B cell (primary cell): ENCODE data around the gene SSX2IP. TPM values are rescaled to one million over a fixed set of nuclear protein-coding genes. Genes with fewer than 3 reads are reported as not detected.

Source experiments
- ATAC-seq: fragments of 200-7000 bp; cut with Tn5 transposase; one replicate; pipeline ENCODE4 v1.10.0; 2021; ENCODE audit warnings: low read depth, mild to moderate bottlenecking, moderate number of reproducible peaks, moderate library complexity
- CTCF ChIA-PET: fragments of 350-600 bp; sonication (Branson Sonifier 250); formaldehyde crosslinking; loops from one replicate; lab custom pipeline; 2021; ENCODE audit warnings: antibody characterized with exemption, inconsistent platforms; lab: Charles Lee
- POLR2A ChIA-PET: fragments of 350-600 bp; sonication (Branson Sonifier 250); formaldehyde crosslinking; loops from one replicate; lab custom pipeline; 2021; ENCODE audit warnings: antibody characterized with exemption; lab: Charles Lee
- DNase-seq: peaks from one replicate; pipeline ENCODE4 v3.0.0; 2013
- H2AFZ ChIP-seq: 2 replicates; pipeline ENCODE4 v1.6.1; 2012; ENCODE audit warnings: mild to moderate bottlenecking, low read depth, low read length; ENCODE audit not compliant: insufficient read depth, poor library complexity, severe bottlenecking
- H3K27ac ChIP-seq, 2 donors: 1 replicate in 1 of 2; 2 replicates in 1 of 2; pipeline ENCODE4 v1.5.1; 2012 to 2013; ENCODE audit warnings: low read length in 2 of 2, mild to moderate bottlenecking in 2 of 2, moderate library complexity in 1 of 2
- H3K27me3 ChIP-seq, 4 experiments: fragments of 200-600 bp in 1 of 4; sonication (generic) in 1 of 4; replicated peaks in 1 of 4; 1 replicate in 2 of 4; 2 replicates in 2 of 4; pipeline versions ENCODE4 v1.6.1 to v1.7.0; 2013 to 2016; ENCODE audit warnings: low read length in 3 of 4, mild to moderate bottlenecking in 2 of 4, mixed read lengths in 1 of 4, moderate library complexity in 1 of 4; ENCODE audit not compliant: insufficient read depth in 4 of 4, control insufficient read depth in 3 of 4; ENCODE audit errors: control extremely low read depth in 1 of 4
- H3K36me3 ChIP-seq, 2 experiments: replicated peaks in 1 of 2; 1 replicate in 1 of 2; 2 replicates in 1 of 2; pipeline versions ENCODE4 v1.6.1 to v1.7.1; 2013; ENCODE audit warnings: low read length in 1 of 2; ENCODE audit not compliant: insufficient read depth in 2 of 2, control insufficient read depth in 1 of 2; ENCODE audit errors: control extremely low read depth in 1 of 2, extremely low read depth in 1 of 2
- H3K4me1 ChIP-seq, 2 donors: fragments of 200-600 bp in 1 of 2; sonication (generic) in 1 of 2; 1 replicate in 1 of 2; 2 replicates in 1 of 2; pipeline versions ENCODE4 v1.5.1 to v1.6.1; 2013 to 2017; ENCODE audit warnings: low read length in 2 of 2; ENCODE audit not compliant: control insufficient read depth in 2 of 2, insufficient read depth in 2 of 2
- H3K4me2 ChIP-seq: replicated peaks from 2 replicates; pipeline ENCODE3; 2012; ENCODE audit warnings: mild to moderate bottlenecking, low read depth, low read length; ENCODE audit not compliant: poor library complexity, severe bottlenecking
- H3K4me3 ChIP-seq, 5 experiments: fragments of 200-600 bp in 1 of 5; sonication (generic) in 1 of 5; 1 replicate in 3 of 5; 2 replicates in 2 of 5; pipeline versions ENCODE4 v1.5.1 to v1.7.0; 2011 to 2016; ENCODE audit warnings: low read length in 4 of 5, mild to moderate bottlenecking in 4 of 5, low read depth in 2 of 5, control low read depth in 1 of 5, moderate library complexity in 1 of 5; ENCODE audit not compliant: insufficient read depth in 1 of 5; ENCODE audit errors: control extremely low read depth in 1 of 5, extremely low read depth in 1 of 5
- H3K79me2 ChIP-seq: fragments of 200-600 bp; sonication (generic); one replicate; pipeline ENCODE4 v1.6.0; 2016; ENCODE audit warnings: low read length; ENCODE audit not compliant: control insufficient read depth, insufficient read depth
- H3K9ac ChIP-seq: fragments of 200-600 bp; sonication (generic); 2 replicates; pipeline ENCODE4 v1.6.1; 2017; ENCODE audit warnings: mild to moderate bottlenecking, low read length, moderate library complexity
- H3K9me3 ChIP-seq, 3 donors: one replicate each; pipeline versions ENCODE4 v1.6.1 to v1.7.1; 2013; ENCODE audit warnings: low read length in 2 of 3; ENCODE audit not compliant: control insufficient read depth in 2 of 3, insufficient read depth in 1 of 3; ENCODE audit errors: control extremely low read depth in 1 of 3
- H4K20me1 ChIP-seq: 2 replicates; pipeline ENCODE4 v1.6.0; 2012; ENCODE audit warnings: mild to moderate bottlenecking, low read length; ENCODE audit not compliant: insufficient read depth, control insufficient read depth, poor library complexity, severe bottlenecking
- H3K27ac Mint-ChIP-seq: one replicate; pipeline ENCODE4 v1.8.0; 2021; ENCODE audit warnings: mixed read lengths
- H3K27me3 Mint-ChIP-seq: one replicate; pipeline ENCODE4 v1.8.0; 2021; ENCODE audit warnings: mixed read lengths
- H3K4me1 Mint-ChIP-seq: one replicate; pipeline ENCODE4 v1.8.0; 2021; ENCODE audit warnings: mixed read lengths
- H3K4me3 Mint-ChIP-seq: one replicate; pipeline ENCODE4 v1.8.0; 2021; ENCODE audit warnings: mixed read lengths
- H3K9me3 Mint-ChIP-seq: one replicate; pipeline ENCODE4 v1.8.0; 2022; ENCODE audit warnings: mixed read lengths; ENCODE audit not compliant: insufficient read depth
- CTCF ChIP-seq: fragments of 200-600 bp; IDR thresholded peaks from one replicate; pipeline ENCODE4 v1.8.0; 2022; ENCODE audit warnings: antibody characterized with exemption, mild to moderate bottlenecking
- EZH2 ChIP-seq: IDR thresholded peaks from 2 replicates; pipeline ENCODE4 v1.6.1; 2012; ENCODE audit warnings: borderline replicate concordance, low read depth, mild to moderate bottlenecking, moderate library complexity, low read length; ENCODE audit not compliant: insufficient read depth, poor library complexity, severe bottlenecking
- WGBS: methylation state at CpG from one replicate; pipeline ENCODE4 v1.1.5; 2013; ENCODE audit warnings: missing lambda C conversion rate; ENCODE audit not compliant: insufficient coverage; 5-methylcytosine and 5-hydroxymethylcytosine counted together
- intact Hi-C: fragments of 100-400 bp; cut with micrococcal nuclease; formaldehyde crosslinking; loops from one replicate; pipeline ENCODE4 v1.10.0; 2022
- polyA plus RNA-seq: library from polyadenylated mRNA; depleted of rRNA; stranded (reverse); fragments of >200 nt; gene quantifications from 2 replicates; pipeline ENCODE4 v1.2.3, GENCODE V29; 2012
- total RNA-seq, 2 donors: library from RNA; stranded (reverse); fragments of 120-200 nt in 1 of 2; gene quantifications; 1 replicate in 1 of 2; 2 replicates in 1 of 2; pipeline versions ENCODE4 v1.2.3 to v1.2.4, GENCODE V29; 2013 to 2022

SSX2IP gene
- total and polyA plus RNA-seq, 2 donors (not counting 1 experiment from before 2014, with no cell fraction given) = 0.95 to 10.3 TPM

GRCh38 chr1:84712276-84712874 lies 22.1 kb upstream of the SSX2IP start:
- Histone ChIP-seq H3K4me1 (no peaks in the 10 kb centered on the region), H3K9ac (no peak overlapping the region), H3K27ac (no peak overlapping the region), H3K9me3 (no peaks in the 10 kb centered on the region), H3K79me2 (no peaks in the 10 kb centered on the region), H3K4me3 (no peak overlapping the region), H3K27me3 (no peaks in the 10 kb centered on the region), H2AFZ (no peak overlapping the region), H3K36me3 (no peaks in the 10 kb centered on the region), H4K20me1 (no peaks in the 10 kb centered on the region), H3K4me2 (no peak overlapping the region)
- DNase-seq (no peak), ATAC-seq (no peak)
- H3K9me3 Mint-ChIP-seq = no peaks in the 10 kb centered on the region
- TF ChIP-seq EZH2 = no peak
- no peak for TF ChIP-seq CTCF
- H3K4me1 Mint-ChIP-seq = no peaks in the 10 kb centered on the region
- CTCF ChIA-PET = no interaction called here
- H3K27me3 Mint-ChIP-seq = peaks cover 9% of the 10 kb centered on the region
- no peak overlapping the region for H3K4me3 Mint-ChIP-seq
- intact Hi-C loops = no loop called here
- no CpG with 5 or more reads among the region's 3 CpGs for WGBS
- H3K27ac Mint-ChIP-seq = no peak overlapping the region
- POLR2A ChIA-PET = no interaction called here

DNA sequence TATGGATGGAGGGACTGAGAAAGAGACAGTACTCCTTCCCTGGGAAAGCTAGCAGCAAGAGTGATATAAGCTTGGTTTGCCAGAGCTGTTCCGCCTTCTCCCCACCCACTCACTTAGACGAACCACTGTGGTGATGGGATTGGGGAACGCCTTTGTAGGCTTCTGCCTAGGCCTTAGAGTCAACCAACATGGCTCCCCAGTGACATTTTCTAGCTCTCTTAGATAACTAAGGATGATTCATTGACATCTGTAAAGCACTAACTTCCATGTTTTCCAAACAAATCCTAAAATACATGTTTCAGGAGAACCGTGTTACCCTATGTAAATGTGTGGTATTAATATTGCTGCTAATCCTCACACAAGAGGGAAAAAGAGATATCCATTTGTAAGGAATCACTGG lies 21.6 kb upstream of the SSX2IP start:
- Mint-ChIP-seq H3K9me3 (no peaks in the 10 kb centered on the region), H3K27me3 (peaks cover 9% of the 10 kb centered on the region), H3K4me1 (no peaks in the 10 kb centered on the region), H3K4me3 (no peak overlapping the region), H3K27ac (no peak overlapping the region)
- intact Hi-C loops = no loop called here
- no peak for TF ChIP-seq CTCF
- TF ChIP-seq EZH2 = no peak
- H3K36me3 ChIP-seq = no peaks in the 10 kb centered on the region
- no peak overlapping the region for H3K4me3 ChIP-seq
- DNase-seq (no peak), ATAC-seq (no peak)
- no CpG with 5 or more reads among the region's 4 CpGs for WGBS
- no peaks in the 10 kb centered on the region for H3K27me3 ChIP-seq
- ChIA-PET POLR2A (no interaction called here), CTCF (no interaction called here)
- no peaks in the 10 kb centered on the region for H3K4me1 ChIP-seq
- no peak overlapping the region for H2AFZ ChIP-seq
- no peak overlapping the region for H3K9ac ChIP-seq
- no peaks in the 10 kb centered on the region for H3K79me2 ChIP-seq
- no peak overlapping the region for H3K4me2 ChIP-seq
- no peak overlapping the region for H3K27ac ChIP-seq
- H4K20me1 ChIP-seq = no peaks in the 10 kb centered on the region
- no peaks in the 10 kb centered on the region for H3K9me3 ChIP-seq
